ENCODE measurements around the gene HBA1.
"Not testable (repeated sequence)": the region's sequence is repeated elsewhere in the genome, so short reads cannot be mapped to it uniquely, and the experiment has no call there.

The HBA1 gene

DNA sequence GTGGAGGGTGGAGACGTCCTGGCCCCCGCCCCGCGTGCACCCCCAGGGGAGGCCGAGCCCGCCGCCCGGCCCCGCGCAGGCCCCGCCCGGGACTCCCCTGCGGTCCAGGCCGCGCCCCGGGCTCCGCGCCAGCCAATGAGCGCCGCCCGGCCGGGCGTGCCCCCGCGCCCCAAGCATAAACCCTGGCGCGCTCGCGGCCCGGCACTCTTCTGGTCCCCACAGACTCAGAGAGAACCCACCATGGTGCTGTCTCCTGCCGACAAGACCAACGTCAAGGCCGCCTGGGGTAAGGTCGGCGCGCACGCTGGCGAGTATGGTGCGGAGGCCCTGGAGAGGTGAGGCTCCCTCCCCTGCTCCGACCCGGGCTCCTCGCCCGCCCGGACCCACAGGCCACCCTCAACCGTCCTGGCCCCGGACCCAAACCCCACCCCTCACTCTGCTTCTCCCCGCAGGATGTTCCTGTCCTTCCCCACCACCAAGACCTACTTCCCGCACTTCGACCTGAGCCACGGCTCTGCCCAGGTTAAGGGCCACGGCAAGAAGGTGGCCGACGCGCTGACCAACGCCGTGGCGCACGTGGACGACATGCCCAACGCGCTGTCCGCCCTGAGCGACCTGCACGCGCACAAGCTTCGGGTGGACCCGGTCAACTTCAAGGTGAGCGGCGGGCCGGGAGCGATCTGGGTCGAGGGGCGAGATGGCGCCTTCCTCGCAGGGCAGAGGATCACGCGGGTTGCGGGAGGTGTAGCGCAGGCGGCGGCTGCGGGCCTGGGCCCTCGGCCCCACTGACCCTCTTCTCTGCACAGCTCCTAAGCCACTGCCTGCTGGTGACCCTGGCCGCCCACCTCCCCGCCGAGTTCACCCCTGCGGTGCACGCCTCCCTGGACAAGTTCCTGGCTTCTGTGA lies at the start of gene HBA1:
Gene HBA1, plus strand, starts transcription at position 204 of the 906 bp plus-strand sequence. Its CDS starts 37 bp downstream, at position 241.
- DNase-seq (ENCODE audit: low spot score) = not testable (repeated sequence)

DNA sequence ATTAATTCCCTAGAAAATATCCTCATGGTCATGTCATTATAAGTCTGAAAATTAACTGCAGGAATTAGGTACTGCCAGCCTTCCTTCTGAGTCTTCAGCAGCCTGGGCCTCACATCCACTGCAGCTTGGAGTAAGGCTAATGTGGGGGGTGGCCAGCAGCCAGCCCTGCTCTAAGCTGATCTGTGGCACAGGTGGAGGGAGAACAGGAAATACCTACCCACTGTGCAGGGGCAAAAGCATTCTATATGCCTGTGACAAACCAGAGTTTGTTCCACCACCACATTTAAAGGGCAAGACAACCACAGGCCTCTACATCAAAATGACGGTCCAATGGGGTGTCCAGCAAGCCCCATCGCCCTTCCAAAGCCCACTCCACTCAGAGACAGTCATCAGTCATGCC lies 47.4 kb upstream of the HBA1 start:
- DNase-seq (ENCODE audit: low spot score) = no peak

DNA sequence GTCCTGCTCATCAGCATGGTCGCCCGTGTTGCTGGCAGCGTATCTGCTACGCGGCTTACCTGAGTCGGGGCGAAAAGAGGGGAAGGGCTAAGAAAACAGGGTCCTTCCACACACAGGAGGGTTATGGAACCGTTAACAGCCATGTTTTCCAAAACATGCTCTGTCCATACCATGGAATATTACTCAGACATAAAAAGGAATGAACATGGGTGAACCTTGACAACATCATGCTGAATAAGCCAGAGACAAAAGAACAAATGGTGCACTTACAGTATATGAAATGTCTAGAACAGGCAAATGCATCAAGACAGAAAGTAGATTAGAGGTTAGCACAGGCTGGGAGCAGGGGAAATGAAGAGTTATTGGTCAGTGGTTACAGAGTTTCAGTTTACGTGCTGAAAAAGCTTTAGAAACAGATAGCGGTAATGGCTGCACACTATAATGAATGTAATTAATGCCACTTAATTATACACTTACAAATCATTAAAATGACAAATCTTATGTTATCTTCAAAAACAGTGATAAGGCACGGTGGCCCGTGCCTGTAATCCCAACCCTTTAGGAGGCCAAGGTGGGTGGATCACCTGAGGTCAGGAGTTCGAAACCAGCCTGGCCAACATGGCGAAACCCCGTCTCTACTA lies 45.8 kb upstream of the HBA1 start:
- no peak for DNase-seq (ENCODE audit: low spot score)

- no peak for DNase-seq (ENCODE audit: low spot score)
These were observed 44.4 kb upstream of the HBA1 start for GRCh38 chr16:132120-132519.

- no peak for DNase-seq (ENCODE audit: low spot score)
These were observed 42.8 kb upstream of the HBA1 start for GRCh38 chr16:133716-134115.

DNA sequence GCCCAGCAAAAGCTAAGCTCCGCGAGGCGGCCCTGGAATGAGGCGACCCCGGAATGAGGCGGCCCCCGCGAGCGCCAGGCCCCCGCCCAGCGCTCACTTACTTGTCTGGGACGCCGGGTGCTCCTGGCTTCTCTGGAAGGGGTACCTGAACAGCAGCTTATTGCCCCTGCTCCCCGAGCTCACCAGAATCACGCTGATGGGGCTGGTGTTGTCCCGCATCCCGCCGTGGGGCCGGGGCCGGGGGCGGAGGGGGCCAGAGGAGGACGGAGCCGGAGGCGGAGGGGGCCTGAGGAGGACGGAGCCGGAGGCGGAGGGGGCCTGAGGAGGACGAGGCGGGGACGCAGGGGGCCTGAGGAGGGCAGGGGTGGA lies 38.4 kb upstream of the HBA1 start:
- peak; percentile 63 for DNase-seq (ENCODE audit: low spot score)

DNA sequence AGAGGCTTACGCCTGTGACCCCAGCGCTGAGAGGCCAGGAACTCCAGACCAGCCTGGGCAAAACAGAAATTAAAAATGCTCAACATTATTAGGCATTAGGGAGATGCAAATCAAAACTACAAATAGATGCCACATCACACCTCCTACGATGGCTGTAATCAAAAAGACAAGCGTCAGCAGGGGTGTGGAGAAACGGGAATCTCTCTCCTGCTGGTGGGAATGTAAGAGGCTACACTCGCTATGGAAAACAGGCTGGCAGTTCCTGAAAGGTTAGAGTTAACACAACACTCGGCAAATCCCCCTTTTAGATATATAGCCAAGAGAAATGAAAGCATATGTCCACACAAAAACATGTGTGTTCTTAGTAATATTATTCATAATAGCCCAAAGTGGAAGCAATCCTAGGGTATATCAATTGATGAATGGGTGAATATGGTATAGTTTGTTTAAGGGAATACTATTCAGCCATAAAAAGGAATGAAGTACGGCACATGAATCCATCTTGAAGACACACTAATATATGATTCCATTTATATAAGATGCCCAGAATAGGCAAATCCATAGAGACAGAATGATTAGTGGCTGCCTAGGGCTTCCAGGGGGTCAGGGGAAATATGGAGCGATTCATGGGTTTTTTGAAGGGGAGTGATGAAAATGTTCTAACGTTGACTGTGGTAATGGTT lies 36.2 kb upstream of the HBA1 start:
- no peak for DNase-seq (ENCODE audit: low spot score)

GRCh38 chr16:142405-142967 lies 34.0 kb upstream of the HBA1 start:
- DNase-seq (ENCODE audit: low spot score) = no peak

DNA sequence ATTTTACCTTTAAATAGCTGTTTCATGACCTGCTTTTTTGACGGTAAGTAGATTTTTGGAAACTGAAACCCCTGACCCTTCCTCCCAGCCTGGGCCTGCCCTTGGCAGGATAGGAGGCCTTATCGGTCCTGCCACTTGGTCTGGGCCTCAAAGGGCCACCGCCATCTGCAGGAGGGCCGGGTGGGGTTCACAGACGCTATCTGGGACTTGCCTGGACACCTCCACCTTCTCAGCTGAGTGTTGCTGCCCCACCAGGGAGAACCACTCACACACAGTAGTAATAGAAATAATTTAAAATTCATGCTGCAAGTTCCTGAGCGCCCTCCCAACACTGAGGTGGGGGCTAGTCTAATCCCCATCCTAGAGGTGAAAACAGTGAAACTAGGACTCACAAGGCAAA lies 33.4 kb upstream of the HBA1 start:
- DNase-seq (ENCODE audit: low spot score) = no peak

- no peak for DNase-seq (ENCODE audit: low spot score)
These were observed 33.0 kb upstream of the HBA1 start for GRCh38 chr16:143456-143855.

- no peak for DNase-seq (ENCODE audit: low spot score)
These were observed 31.7 kb upstream of the HBA1 start for GRCh38 chr16:144797-145252.

GRCh38 chr16:146646-147045 lies 29.8 kb upstream of the HBA1 start:
- no peak for DNase-seq (ENCODE audit: low spot score)

GRCh38 chr16:149024-149660 lies 27.3 kb upstream of the HBA1 start:
- no peak for DNase-seq (ENCODE audit: low spot score)

DNA sequence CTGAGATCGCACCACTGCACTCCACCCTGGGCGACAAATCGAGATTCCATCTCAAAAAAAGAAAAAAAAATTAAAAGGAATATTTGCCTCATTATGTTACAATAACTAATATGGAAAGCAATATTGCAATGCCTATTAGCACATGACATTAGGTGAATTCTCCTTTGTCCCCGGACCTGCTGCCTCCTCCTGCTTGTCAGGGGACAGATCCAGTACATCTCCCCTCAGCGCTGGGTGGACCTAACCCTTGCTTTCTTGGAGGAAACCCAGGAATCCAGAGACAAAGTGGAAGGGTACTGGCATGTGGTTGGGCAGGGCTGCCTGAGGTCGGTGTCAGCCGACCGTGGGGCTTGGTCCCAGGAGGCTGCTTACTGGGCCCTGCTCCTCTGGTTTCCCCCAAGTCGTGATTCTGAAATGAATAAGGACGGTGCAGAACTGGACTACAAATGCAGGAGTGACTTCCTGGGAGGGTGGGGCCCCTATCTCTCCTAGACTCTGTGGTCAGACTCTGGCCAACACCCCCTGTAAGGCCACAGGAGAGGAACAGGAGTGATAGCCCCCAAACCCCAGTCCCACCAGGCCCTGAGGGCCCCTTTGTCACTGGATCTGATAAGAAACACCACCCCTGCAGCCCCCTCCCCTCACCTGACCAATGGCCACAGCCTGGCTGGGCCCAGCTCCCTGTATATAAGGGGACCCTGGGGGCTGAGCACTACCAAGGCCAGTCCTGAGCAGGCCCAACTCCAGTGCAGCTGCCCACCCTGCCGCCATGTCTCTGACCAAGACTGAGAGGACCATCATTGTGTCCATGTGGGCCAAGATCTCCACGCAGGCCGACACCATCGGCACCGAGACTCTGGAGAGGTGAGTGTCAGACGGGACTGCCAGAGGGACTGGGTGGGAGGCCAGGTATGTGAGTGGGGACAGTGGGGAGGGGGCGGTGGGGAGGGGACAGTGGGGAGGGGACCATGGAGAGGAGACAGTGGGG lies 24.0 kb upstream of the HBA1 start, which contains the start of gene HBZ:
Gene HBZ, plus strand, starts transcription at position 504 of the 988 bp plus-strand sequence. Its CDS starts 266 bp downstream, at position 770.
- DNase-seq (ENCODE audit: low spot score) = no peak

GRCh38 chr16:153129-153521 lies 23.4 kb upstream of the HBA1 start:
- not testable (repeated sequence) for DNase-seq (ENCODE audit: low spot score)

DNA sequence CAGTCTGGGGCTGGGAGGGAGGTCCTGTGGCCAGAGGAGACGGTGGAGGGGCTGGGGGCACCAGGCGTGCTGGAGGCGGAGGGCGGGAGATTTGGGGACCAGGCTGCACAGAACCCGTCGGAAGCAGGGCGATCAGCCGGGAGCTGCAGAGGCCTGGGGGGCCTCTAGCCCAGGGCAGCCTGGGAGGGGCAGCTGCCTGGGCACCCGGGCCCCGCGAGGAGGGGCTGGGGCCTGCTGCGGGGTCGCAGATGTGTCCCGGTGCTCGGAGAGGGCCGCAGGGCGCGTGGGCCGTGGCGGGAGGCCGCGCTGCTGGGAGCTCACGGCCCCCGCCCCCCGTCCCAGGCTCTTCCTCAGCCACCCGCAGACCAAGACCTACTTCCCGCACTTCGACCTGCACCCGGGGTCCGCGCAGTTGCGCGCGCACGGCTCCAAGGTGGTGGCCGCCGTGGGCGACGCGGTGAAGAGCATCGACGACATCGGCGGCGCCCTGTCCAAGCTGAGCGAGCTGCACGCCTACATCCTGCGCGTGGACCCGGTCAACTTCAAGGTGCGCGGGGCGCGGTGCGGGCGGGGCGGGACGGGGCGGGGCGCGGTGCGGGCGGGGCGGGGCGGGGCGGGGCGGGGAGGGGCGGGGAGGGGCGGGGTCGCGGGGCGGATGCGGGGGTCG lies 22.8 kb upstream of the HBA1 start:
- DNase-seq (ENCODE audit: low spot score) = not testable (repeated sequence)

DNA sequence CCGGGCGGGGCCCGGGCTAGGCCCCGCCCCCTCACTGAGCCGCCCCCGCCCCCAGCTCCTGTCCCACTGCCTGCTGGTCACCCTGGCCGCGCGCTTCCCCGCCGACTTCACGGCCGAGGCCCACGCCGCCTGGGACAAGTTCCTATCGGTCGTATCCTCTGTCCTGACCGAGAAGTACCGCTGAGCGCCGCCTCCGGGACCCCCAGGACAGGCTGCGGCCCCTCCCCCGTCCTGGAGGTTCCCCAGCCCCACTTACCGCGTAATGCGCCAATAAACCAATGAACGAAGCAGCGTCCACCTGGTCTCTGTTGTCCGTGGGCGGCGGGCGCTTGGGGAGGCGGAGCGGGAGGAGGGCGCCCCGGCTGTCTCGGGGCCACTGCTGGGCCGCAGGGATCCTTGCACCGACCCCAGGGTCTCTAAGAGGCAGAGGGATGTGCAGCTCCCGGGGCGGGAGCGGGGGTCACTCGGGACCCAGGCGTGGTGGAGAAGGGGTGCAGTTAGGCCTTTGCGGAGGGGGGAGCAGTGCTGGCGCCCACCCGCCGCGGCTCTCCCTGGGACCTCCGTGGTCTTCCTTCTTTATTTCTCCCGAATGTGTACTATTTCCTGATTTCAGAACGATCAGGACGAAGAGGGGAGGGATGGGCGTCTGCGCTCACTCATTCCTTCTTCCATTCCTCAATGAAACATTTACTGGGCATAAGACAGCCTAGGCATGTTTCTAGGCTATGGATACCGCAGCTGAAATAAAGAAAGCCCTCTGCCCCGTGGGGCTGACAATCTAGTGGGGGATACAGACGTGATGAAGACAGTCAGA lies 22.1 kb upstream of the HBA1 start:
- DNase-seq (ENCODE audit: low spot score) = peak; percentile 68

DNA sequence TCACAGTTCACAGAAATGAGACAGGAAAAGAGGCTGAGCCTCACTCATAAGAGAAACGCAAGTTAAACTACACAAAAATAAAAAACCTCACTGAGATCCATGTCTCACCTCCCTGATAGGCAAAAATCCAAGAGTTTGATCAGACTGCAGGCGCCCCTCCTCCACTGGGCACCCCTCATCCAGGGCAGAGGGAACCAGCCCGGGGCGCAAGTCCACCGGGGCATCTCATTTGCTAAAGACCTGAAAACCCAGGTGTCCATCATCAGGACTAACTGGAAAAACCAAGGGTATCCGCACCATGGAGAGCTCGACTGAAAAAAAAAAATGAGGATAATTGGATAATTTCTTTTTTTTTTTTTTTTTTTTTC lies 21.5 kb upstream of the HBA1 start:
- no peak for DNase-seq (ENCODE audit: low spot score)

GRCh38 chr16:159136-159849 lies 17.2 kb upstream of the HBA1 start:
- DNase-seq (ENCODE audit: low spot score) = no peak

Data from D341Med (cell line).